H1 (cell line): ENCODE data around the gene GPC6. TPM values are rescaled to one million over a fixed set of nuclear protein-coding genes. Genes with fewer than 3 reads are reported as not detected.

Source experiments
- CTCF ChIA-PET: fragments of 300-600 bp; sonication (Branson Sonifier 250); formaldehyde crosslinking; loops from one replicate; lab custom pipeline; 2021; ENCODE audit not compliant: partially characterized antibody; lab: Charles Lee
- POLR2A ChIA-PET: fragments of 300-600 bp; sonication (Branson Sonifier 250); formaldehyde crosslinking; loops from one replicate; lab custom pipeline; 2021; ENCODE audit warnings: inconsistent platforms; ENCODE audit not compliant: partially characterized antibody; lab: Charles Lee
- DNase-seq, 2 experiments: peaks; one replicate each; pipeline versions ENCODE4 v3.0.0 to v3.0.0-alpha.2; 2010 to 2022; ENCODE audit warnings: low spot score in 2 of 2, low read depth in 1 of 2, mixed read lengths in 1 of 2
- FAIRE-seq: peaks from 2 replicates; lab custom pipeline; 2011; peaks lifted over from hg19 to GRCh38; lab: Jason Lieb, UNC
- H2AFZ ChIP-seq: 2 replicates; pipeline ENCODE4 v1.8.1; 2012; ENCODE audit warnings: low read length, inconsistent platforms
- H2AK5ac ChIP-seq: 2 replicates; pipeline ENCODE4 v1.6.1; 2013; ENCODE audit warnings: low read depth, low read length
- H2BK120ac ChIP-seq: replicated peaks from 2 replicates; pipeline ENCODE3; 2013; ENCODE audit warnings: low read depth, low read length, inconsistent platforms
- H2BK12ac ChIP-seq: 2 replicates; pipeline ENCODE4 v1.6.1; 2013; ENCODE audit warnings: low read depth, low read length
- H2BK15ac ChIP-seq: 2 replicates; pipeline ENCODE4 v1.6.1; 2013; ENCODE audit warnings: low read length
- H2BK20ac ChIP-seq: 2 replicates; pipeline ENCODE4 v1.6.1; 2013; ENCODE audit warnings: low read length
- H2BK5ac ChIP-seq: 2 replicates; pipeline ENCODE4 v1.6.1; 2013; ENCODE audit warnings: low read depth, low read length
- H3K14ac ChIP-seq: 2 replicates; pipeline ENCODE4 v1.6.1; 2013; ENCODE audit warnings: inconsistent platforms; ENCODE audit not compliant: insufficient read length
- H3K18ac ChIP-seq: 2 replicates; pipeline ENCODE4 v1.6.1; 2013; ENCODE audit warnings: low read length; ENCODE audit errors: extremely low read depth
- H3K23ac ChIP-seq: 2 replicates; pipeline ENCODE4 v1.6.1; 2013; ENCODE audit warnings: inconsistent platforms; ENCODE audit not compliant: insufficient read length
- H3K23me2 ChIP-seq: 2 replicates; pipeline ENCODE4 v1.6.1; 2013; ENCODE audit warnings: low read depth, low read length
- H3K27ac ChIP-seq: 2 replicates; pipeline ENCODE4 v1.6.1; 2011; ENCODE audit warnings: low read depth, low read length, inconsistent platforms
- H3K27me3 ChIP-seq, 4 experiments: replicated peaks in 1 of 4; 1 replicate in 1 of 4; 2 replicates in 3 of 4; pipeline versions ENCODE4 v1.6.1 to v1.8.1; 2011 to 2013; ENCODE audit warnings: low read length in 3 of 4, mild to moderate bottlenecking in 3 of 4, inconsistent platforms in 2 of 4, mixed read lengths in 2 of 4, moderate library complexity in 1 of 4; ENCODE audit not compliant: control insufficient read depth in 3 of 4, insufficient read depth in 3 of 4; ENCODE audit errors: extremely low read depth in 1 of 4
- H3K36me3 ChIP-seq, 4 experiments: 2 replicates each; pipeline versions ENCODE4 v1.6.1 to v1.8.1; 2011 to 2013; ENCODE audit warnings: mild to moderate bottlenecking in 4 of 4, low read length in 3 of 4, moderate library complexity in 2 of 4, control low read depth in 1 of 4, inconsistent platforms in 1 of 4; ENCODE audit not compliant: insufficient read depth in 4 of 4, control insufficient read depth in 2 of 4
- H3K4ac ChIP-seq: replicated peaks from 2 replicates; pipeline ENCODE3; 2013; ENCODE audit warnings: low read length, low read depth, mixed read lengths, inconsistent platforms; ENCODE audit not compliant: insufficient read length
- H3K4me1 ChIP-seq, 4 experiments: replicated peaks in 1 of 4; 1 replicate in 1 of 4; 2 replicates in 3 of 4; pipeline versions ENCODE4 v1.6.1 to v1.8.1; 2011 to 2013; ENCODE audit warnings: low read length in 3 of 4, inconsistent platforms in 2 of 4, mixed read lengths in 1 of 4; ENCODE audit not compliant: insufficient read depth in 4 of 4, control insufficient read depth in 3 of 4
- H3K4me2 ChIP-seq, 2 experiments: 2 replicates each; pipeline versions ENCODE4 v1.6.1 to v1.8.1; 2011 to 2013; ENCODE audit warnings: low read depth in 2 of 2, low read length in 2 of 2, control low read depth in 1 of 2, inconsistent platforms in 1 of 2, mild to moderate bottlenecking in 1 of 2; ENCODE audit not compliant: insufficient read depth in 1 of 2
- H3K4me3 ChIP-seq, 4 experiments: fragments of 200-600, 300-600 bp in 1 of 4; sonication (generic), shearing (Covaris generic), sonication (Bioruptor Twin) in 1 of 4; 2 replicates each; pipeline versions ENCODE4 v1.5.1 to v1.8.1; 2011 to 2016; ENCODE audit warnings: low read length in 4 of 4, low read depth in 3 of 4, control low read depth in 2 of 4, inconsistent platforms in 2 of 4, mild to moderate bottlenecking in 2 of 4, mixed read lengths in 1 of 4, moderate library complexity in 1 of 4; ENCODE audit not compliant: insufficient read depth in 2 of 4; ENCODE audit errors: extremely low read depth in 1 of 4
- H3K56ac ChIP-seq: replicated peaks from 2 replicates; pipeline ENCODE3; 2013; ENCODE audit warnings: low read depth, mild to moderate bottlenecking, mixed read lengths, low read length, inconsistent platforms; ENCODE audit not compliant: insufficient read length
- H3K79me1 ChIP-seq: 2 replicates; pipeline ENCODE4 v1.6.1; 2013; ENCODE audit warnings: low read depth, low read length, control low read depth
- H3K79me2 ChIP-seq, 2 experiments: 2 replicates each; pipeline versions ENCODE4 v1.6.1 to v1.8.1; 2012 to 2013; ENCODE audit warnings: low read length in 2 of 2, mild to moderate bottlenecking in 2 of 2, inconsistent platforms in 1 of 2; ENCODE audit not compliant: insufficient read depth in 2 of 2, control insufficient read depth in 1 of 2
- H3K9ac ChIP-seq, 4 experiments: replicated peaks in 1 of 4; 1 replicate in 1 of 4; 2 replicates in 3 of 4; pipeline versions ENCODE4 v1.6.1 to v1.8.1; 2011 to 2013; ENCODE audit warnings: low read depth in 3 of 4, low read length in 3 of 4, control low read depth in 2 of 4, mild to moderate bottlenecking in 2 of 4, moderate library complexity in 2 of 4, inconsistent platforms in 1 of 4; ENCODE audit errors: extremely low read depth in 1 of 4
- H3K9me3 ChIP-seq, 2 experiments: 2 replicates each; pipeline versions ENCODE4 v1.6.1 to v1.8.1; 2012 to 2013; ENCODE audit warnings: mild to moderate bottlenecking in 2 of 2, moderate library complexity in 2 of 2, control low read depth in 1 of 2, inconsistent platforms in 1 of 2, low read depth in 1 of 2, low read length in 1 of 2, mixed read lengths in 1 of 2; ENCODE audit not compliant: insufficient read depth in 2 of 2
- H4K20me1 ChIP-seq, 2 experiments: replicated peaks in 1 of 2; 2 replicates each; pipeline versions ENCODE3 to v1.8.1; 2011 to 2013; ENCODE audit warnings: inconsistent platforms in 2 of 2, low read length in 2 of 2, mild to moderate bottlenecking in 1 of 2; ENCODE audit not compliant: insufficient read depth in 2 of 2, control insufficient read depth in 1 of 2
- H4K5ac ChIP-seq: 2 replicates; pipeline ENCODE4 v1.6.1; 2013; ENCODE audit warnings: low read length, low read depth, mixed read lengths, inconsistent platforms; ENCODE audit not compliant: insufficient read length
- H4K8ac ChIP-seq: 2 replicates; pipeline ENCODE4 v1.8.0; 2013; ENCODE audit warnings: mild to moderate bottlenecking, moderate library complexity, low read length, inconsistent platforms; ENCODE audit not compliant: insufficient read depth; ENCODE audit errors: extremely low read depth
- H4K91ac ChIP-seq: replicated peaks from 2 replicates; pipeline ENCODE3; 2013; ENCODE audit warnings: low read length, mixed read lengths, inconsistent platforms; ENCODE audit not compliant: insufficient read length
- SP4 ChIP-seq: IDR thresholded peaks from 2 replicates; pipeline ENCODE4 v1.6.1; 2012; ENCODE audit warnings: low read length, inconsistent platforms
- polyA plus RNA-seq, 7 experiments: library from polyadenylated mRNA; depleted of rRNA in 3 of 7; stranded (reverse) in 5 of 7; unstranded in 2 of 7; fragments of >200 nt in 5 of 7; fragments of 200-250 nt in 2 of 7; gene quantifications; 1 replicate in 5 of 7; 2 replicates in 1 of 7; 4 replicates in 1 of 7; pipeline versions ENCODE4 v1.2.1 to v1.2.3, GENCODE V29; 2011 to 2013; ENCODE audit warnings: missing spikeins in 2 of 7, mixed read lengths in 2 of 7
- total RNA-seq: library from RNA; stranded (reverse); fragmentation: NEBNext Ultra II Directional; extraction: Animal tissue kit (Norgen Biotek cat#: 25700); gene quantifications from 2 replicates; pipeline ENCODE4 v1.2.1, GENCODE V29; 2021

Gene GPC6
- total and polyA plus RNA-seq, 2 of the 8 experiments (the other 6 are each of a cell fraction or from before 2014, with no cell fraction given): 5.4 to 12.0 TPM

DNA sequence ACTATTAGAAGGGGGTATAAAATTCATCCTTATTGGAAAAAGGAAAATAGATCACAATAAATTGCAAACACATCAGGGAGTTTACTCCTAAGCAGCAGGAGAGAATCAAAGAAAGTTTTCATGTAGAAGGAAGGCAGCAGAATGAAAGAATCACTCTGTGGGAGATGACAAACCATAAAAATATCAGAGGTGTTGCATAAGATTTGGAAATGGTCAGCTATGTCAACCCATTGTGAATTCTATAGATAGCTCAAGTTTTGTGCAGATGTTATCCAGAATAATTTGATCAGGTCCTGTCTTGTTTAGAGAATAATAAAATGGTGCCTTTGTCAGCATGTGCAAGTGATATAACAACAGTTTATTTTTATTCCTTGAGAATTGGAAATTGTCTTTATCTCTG lies 630.5 kb downstream of the GPC6 start:
- Histone ChIP-seq H4K8ac (no peak overlapping the region), H3K36me3 (no peaks in the 10 kb centered on the region), H2BK12ac (no peak overlapping the region), H3K4ac (no peak overlapping the region), H2BK5ac (no peak overlapping the region), H2BK15ac (no peak overlapping the region), H2AFZ (no peak overlapping the region), H3K4me2 (no peak overlapping the region), H3K4me1 (peaks cover 0 to 3% (median 0%) of the 10 kb centered on the region in 4 experiments; a peak in 1 of 7 replicates), H3K27ac (no peak overlapping the region), H3K23me2 (no peaks in the 10 kb centered on the region), H3K23ac (no peak overlapping the region), H4K5ac (no peak overlapping the region), H3K79me2 (no peaks in the 10 kb centered on the region), H4K20me1 (no peaks in the 10 kb centered on the region), H2BK20ac (no peak overlapping the region), H3K56ac (no peak overlapping the region), H3K27me3 (no peaks in the 10 kb centered on the region), H3K18ac (no peak overlapping the region), H3K79me1 (no peaks in the 10 kb centered on the region), H4K91ac (no peak overlapping the region), H2AK5ac (no peak overlapping the region), H3K9me3 (no peaks in the 10 kb centered on the region), H3K4me3 (no peak overlapping the region), H3K9ac (no peak overlapping the region), H3K14ac (no peak overlapping the region), H2BK120ac (no peak overlapping the region)
- TF ChIP-seq SP4: no peak
- CTCF ChIA-PET: no interaction called here
- no peak for DNase-seq
- POLR2A ChIA-PET: no interaction called here
- FAIRE-seq: no peak
